Measurements from ENCODE around the gene MEF2D.

Gene MEF2D

DNA sequence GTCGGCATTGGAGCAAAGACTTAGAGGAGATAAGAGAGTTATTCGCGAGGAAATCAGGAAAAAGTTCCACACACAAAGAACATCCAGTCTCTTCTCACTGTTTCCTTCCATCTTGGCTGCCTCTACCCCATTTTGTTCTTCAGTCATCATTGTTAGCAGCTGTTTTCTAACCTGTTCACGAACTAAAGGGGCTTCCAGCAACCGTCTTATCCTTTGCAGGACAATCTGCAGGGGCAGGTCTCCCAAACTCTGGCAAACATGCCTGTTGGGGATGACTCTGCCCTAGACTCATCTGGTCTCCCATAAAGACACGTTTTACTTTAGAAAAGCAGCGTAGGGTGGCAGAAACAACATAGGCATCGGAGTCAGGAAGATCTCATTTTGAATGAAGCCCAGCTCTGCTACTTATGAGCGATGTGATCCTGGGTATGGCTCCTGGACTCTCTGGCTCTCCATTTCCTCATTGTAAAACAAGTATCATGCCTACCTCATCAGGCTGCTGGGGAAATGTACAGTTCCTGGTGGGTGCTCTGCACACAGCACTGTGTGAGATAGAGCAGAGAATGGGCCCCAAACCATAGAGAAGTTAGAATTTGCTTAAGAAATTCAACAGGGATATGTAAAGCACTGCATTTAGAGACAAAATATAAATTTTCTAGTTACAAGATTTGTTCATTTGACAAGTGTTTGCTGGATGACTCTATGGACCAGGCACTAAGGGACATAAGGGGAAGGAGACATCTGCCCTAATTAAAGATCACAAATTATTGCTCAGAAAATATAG, 59.7 kb downstream of the MEF2D start:
- DNase-seq (ENCODE audit: low read depth) = no peak

DNA sequence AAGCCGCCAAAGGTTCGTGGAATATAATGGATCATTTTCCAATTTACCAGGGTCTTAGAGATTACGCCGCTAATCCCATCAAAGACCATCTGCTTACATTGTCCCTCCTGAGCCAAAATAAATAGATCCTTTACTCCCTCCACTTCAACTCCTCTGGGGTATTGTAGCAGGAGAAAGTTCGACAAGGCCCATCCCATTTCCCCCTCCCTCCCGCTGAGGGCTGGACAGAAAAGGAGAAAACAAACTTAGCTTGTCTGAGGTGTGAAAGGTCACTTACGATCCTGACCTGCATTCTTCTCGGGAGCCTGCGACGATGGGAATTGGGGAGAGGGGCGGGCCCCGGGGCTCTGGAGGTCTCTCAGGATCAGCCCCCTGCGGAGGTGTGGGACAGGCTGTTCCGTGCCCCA, 60.8 kb downstream of the MEF2D start:
- no peak for DNase-seq (ENCODE audit: low read depth)

DNA sequence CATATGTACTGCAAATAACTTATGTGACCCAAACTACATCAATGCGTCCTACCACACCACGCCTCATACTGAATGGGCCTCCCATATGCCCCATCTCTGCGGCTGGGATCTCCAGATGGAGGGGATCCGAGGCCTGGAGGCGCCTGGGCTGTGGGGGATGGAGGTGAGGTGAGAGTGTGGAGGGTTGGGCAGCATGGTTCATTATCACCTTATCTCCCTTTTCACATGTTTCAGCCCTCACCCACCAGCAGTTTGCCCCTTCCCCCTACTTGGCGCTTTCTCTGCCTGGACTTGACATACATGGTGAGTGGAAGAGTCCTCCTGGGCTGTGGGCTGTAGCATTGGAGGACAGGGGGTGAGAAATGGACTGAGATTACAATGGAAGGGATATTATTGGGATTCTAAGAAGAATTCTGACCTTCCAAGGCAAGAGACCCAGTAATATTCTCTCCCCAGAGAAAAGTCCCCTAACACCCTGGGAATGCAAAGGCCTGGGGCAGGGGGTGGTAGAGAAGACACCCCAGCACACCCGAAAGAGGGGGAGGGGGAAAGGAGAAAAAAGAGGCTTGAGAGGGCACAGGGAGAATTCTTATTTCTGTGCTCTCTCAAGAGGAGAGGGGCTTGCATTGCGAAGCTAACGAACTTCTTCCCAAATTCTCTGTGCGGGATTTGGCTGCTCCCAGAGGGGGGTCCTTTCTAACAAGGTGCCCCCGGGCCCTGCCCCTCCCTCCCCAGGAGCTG, 61.4 kb downstream of the MEF2D start:
- no peak for DNase-seq (ENCODE audit: low read depth)

DNA sequence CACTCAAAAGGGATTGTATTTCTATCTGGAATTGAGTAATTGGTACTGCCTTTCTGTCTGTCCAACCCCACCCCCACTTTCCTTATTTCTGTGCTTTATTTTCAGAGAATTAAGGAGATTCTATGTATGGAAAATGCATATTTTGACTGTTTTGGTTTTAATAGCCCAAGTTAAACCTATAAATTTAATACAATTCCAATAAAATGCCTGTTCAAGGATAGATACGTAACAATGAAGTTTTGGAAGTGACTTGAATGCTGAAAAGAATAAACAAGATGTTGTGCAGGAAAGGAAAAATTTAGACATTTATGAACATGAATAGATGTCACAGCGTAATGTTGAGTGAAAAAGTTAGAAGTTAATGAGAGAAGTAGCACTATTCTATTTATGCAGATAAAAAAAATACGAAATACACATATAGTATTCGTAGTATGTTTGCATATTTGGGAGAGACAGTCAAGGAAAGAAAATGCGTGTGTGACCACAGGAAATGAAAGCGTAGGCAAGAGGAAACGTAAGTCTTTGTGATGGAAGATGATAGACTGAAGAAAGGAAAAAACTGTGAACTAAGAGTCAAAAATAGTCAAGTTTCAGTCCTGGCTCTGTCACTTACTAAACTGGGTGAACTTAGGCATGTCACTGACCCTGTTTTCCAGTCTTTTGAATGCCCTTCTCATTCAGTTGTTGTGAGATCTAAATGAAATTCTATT, 62.1 kb downstream of the MEF2D start:
- DNase-seq (ENCODE audit: low read depth) = no peak

DNA sequence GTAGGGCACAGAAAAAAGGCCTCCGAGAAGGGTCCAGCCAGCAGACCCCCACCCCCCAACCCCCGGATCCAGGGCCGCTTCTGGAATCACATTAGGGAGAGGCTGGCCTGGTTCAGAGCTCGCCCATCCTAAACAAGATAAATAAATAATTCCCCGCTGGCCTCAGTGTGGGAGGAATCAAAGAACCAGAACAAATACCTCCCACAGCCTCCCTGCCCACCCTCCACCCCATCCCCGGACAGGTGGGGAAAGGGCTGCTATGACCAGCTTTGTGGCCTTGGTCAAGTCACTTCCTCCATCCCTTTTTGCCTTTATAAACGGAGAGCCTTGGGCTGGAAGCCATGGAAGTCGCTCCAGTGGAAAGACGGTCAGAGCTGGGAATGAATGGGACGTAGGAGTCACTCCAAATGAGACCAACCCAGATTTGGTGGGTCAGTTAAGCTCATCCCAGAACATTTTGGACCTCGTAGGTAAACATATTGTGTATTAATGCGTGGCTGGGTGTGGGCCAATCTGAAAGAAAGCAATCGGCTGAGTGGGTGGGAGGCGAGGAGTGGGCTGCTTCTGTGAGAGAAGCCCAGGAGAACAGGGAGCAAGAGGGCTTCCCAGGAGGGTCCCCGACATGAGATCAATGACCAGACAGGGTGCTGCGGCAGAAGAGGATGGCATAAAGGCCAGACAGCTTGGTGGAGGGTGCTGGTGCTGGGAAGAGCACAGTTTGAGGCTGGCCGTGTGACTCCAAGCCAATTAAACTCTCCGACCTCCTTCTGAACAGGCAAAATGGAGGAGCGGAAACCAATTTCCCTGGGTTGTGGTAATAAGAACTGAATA, 63.3 kb downstream of the MEF2D start:
- DNase-seq (ENCODE audit: low read depth) = no peak

DNA sequence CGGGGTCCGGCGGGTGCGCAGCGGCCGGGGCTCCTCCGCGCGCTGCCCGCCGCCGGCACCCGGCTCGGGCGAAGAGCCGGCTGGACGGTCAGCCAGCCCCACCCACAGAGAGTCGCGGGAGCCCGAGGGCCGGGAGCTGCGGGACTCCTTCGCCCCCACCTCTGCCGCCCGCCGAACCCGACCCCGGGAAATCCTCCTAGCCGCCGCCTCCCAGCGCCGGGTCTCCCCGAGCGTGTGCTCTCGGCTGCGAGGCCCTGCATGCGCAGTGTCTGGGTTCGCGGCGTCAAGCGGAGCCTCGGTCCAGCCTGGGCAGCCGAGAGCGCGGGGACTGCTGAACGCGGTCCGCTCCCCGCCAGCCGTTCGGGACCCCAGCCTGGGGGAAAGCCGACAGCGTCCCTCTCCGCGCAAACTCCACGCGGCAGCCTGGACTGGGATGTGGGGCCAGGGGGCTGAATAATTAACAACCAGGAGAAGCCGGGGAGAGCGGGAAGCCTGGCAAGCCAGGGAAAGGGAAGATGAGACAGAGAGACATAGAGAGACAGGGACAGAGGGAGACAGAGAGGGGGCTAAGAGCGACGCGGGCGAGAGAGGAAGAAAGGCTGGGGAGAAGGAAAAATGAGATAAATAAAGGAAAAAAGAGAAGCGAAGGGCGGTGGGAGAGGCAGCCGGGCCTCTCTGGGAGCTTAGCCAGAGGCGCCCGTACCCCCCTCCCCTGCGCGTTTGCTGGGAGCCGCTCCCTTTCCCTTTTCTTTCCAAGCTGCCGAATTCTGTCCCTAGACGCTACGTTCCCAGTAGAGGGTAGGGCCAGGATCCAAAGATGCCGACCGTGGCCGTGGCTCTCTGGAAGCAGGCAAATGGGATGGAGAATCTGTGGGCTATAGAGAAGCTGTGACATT, 64.2 kb downstream of the MEF2D start:
- no peak for DNase-seq (ENCODE audit: low read depth)

DNA sequence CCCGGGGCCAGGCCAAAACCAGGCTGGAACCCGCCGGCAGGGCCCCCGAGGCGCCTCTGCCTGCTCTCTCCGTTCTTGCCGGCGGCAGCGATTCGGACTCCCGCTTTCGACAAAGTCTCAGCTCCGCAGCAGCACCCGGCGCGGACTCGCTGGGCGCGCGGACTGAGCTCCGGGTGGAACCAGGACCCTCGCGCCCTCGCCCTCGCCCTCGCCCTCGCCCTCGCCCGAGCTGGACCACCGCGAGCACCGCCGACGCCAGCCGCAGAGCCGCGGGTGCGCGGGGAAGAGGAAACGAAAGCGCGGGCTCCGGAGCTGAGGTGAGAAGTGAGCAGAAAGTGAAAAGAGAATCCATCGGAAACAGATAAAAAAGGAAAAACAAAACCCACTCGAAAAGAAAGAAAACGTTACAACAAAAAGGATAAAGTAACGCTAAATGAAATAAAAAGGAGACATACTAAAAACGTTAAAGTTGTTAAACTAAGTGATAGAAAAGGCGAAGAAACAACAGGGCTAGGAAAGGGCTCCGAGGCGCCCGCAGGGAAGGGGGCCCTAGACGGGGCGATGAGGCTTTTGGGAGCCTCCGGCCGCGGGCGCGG, 64.9 kb downstream of the MEF2D start:
- no peak for DNase-seq (ENCODE audit: low read depth)

DNA sequence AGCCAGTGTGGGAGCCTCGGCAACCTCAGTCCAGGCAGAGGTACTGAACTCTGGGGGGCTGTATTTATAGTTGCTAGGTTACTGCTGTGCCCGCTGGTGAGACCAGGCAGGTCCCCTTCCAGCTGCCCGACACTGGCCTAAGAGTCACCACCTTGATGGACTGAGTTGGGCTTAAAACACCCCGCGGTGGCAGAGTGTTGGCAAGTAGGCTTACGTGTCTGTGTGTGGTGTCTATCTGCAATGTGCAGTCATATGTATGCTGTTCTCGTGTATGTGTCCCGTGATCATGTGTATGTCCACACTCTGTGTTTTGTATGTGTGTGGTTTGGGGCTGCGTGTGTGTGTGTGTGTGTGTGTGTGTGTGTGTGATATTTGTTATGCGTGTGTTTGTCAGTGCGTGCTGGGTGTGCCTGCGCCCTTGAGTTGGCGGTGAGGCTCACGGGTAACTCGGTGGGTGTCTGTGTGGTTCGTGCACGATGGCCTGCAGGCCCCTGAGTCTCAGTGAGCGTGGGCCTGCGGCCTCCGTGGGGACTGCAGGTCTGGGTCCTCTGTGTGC, 65.5 kb downstream of the MEF2D start:
- DNase-seq (ENCODE audit: low read depth) = no peak

DNA sequence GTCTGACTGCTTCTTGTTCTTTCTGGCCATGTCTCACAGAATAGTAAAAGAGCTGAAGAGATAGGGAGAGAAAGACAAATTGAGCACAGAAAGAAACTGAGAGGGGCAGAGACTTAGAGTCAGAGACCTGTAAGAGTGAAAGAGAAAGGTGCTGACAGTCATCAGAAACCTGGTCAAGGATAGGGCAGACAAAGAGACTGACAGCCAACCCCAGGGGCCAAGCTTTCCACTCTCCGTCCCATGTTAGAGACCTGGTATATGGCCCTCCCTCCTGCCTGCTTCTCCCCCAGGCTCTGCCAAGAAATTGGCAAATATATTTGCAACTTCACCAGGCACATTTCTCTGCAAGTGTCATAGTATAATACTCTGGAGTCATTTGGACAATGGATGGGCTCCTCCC, 67.0 kb downstream of the MEF2D start:
- no peak for DNase-seq (ENCODE audit: low read depth)

DNA sequence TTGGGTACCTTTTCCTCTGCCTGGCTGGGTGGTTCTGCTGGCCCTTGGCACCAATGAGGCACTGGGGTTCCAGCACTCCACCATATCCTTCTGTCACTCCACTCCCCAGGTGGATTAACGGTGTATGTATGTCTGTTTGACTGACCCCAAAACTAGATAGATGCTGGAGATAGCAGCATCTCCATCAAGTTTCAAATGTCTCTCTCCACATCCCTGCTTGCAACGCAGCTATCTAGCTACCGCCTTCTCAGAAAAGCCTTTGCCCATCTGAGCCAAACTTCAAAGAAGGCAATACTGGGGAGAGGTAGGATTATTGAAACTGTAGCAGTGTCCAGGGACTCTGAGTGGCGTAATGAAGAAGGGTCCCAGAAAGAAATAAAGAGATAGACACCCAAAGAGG, 67.5 kb downstream of the MEF2D start:
- no peak for DNase-seq (ENCODE audit: low read depth)

DNA sequence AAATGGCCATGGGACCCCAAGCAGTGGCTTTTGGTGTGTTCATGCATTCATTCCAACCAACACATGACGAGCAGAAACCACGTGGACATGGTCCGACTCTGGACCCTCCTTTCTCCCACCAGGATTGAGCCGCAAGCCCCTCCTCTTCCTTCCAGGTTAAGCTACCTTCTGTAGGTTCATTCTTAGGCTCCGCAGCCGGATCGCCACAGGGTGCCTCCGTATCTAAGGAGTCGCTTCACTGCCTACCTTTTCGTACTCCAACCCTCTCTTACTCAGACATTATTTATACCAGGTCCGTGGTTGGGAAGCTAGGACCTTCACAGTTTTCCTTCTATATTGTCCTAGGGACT, 67.9 kb downstream of the MEF2D start:
- DNase-seq (ENCODE audit: low read depth) = no peak

DNA sequence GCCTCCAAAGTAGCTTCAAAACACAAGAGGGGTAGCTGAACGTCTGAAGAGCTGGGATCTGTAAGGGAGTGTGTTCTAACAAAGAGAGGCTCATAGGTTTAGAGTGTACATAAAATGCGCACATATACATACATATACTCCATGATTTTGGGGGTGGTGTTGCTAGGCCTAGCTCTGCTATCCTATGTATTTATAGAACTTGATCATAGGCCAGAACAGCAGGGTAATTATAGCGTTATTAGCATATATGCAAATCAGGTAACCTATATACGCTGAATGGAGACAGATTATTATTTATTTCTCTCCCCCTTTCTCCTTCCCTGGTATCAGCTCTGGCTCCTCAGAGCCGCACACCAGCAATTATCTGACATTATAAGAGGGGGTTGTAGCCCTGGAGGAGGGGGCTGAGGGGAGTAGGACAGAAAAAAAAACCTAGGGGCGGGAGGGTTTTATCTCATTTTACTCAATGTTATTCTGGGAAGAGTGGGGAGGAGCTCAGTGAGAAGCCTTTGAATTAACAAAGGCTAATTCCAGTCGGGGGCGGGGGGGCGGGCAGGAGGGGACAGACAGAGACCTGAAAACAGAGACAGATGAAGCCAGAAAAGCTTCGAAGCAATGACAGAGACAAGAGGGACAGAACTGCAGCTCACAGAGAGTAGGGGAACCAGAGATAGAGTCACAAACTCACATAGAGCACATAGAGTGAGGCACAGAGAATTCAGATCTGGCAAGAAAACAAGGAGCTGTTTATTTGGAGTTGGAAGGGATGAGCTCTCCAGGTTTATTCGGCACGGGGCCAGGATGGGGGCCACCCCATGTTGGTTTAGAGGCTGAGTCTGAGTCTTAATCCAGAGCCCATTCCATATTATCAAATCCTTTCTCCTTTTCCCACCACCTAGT, 68.6 kb downstream of the MEF2D start:
- DNase-seq (ENCODE audit: low read depth) = no peak

DNA sequence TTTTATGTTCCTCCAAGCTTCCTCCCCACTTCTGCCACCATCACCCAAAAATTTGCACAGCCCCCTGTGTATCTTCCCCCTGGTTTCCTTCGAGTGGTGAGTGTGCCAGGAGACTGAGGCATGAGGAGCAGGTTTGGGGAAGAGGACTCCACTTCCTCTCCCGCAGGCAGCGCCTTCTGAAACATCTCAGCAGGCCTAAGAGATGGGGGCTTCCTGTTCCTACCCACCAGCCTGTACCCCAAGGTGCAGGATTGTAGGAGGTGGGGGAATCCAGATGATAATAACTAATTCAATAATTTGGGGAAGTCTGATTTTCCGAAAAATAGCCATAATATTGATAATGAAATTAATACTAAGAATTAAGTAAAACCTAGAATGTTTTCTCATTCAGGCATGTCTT, 69.2 kb downstream of the MEF2D start:
- DNase-seq (ENCODE audit: low read depth) = no peak

DNA sequence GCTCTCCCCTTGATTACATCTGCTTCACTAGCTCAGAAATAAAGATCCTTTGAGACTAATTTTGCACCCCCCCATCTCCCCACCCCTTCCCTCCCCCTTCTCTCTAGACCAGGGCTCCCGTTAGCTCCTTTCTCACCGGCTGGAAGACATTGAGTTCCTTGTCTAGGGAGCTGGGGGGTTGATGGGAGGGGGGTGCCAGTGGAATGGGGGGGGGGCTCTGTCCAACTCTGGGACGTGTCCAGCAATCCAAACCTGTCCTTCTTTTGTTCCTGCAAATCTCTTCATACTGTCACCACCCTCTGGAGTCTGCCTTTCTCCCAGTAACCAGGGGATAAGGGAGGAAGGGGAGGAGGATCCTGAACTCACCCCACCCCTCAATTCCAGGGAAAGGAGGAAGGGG, 69.7 kb downstream of the MEF2D start:
- DNase-seq (ENCODE audit: low read depth) = no peak

DNA sequence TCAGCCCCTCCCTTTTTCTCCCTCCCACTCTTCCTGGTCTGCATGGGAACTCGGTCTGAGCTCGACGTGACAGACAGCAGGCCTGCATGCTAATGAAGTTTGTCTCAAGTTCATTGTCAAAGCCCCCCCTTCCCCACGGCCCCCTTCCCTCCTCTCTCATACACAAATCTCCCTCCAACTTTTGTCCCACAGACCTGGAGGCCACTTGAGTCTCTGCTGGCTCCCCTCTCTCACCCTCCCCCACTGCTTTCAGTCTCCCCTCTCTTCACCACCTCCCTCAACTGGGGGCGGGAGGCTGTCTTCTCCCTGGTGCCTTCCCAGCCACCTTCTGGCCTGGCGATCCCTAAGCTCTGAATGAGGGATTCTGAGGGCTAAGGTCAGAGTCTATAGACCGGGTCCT, 70.3 kb downstream of the MEF2D start:
- DNase-seq (ENCODE audit: low read depth) = no peak

DNA sequence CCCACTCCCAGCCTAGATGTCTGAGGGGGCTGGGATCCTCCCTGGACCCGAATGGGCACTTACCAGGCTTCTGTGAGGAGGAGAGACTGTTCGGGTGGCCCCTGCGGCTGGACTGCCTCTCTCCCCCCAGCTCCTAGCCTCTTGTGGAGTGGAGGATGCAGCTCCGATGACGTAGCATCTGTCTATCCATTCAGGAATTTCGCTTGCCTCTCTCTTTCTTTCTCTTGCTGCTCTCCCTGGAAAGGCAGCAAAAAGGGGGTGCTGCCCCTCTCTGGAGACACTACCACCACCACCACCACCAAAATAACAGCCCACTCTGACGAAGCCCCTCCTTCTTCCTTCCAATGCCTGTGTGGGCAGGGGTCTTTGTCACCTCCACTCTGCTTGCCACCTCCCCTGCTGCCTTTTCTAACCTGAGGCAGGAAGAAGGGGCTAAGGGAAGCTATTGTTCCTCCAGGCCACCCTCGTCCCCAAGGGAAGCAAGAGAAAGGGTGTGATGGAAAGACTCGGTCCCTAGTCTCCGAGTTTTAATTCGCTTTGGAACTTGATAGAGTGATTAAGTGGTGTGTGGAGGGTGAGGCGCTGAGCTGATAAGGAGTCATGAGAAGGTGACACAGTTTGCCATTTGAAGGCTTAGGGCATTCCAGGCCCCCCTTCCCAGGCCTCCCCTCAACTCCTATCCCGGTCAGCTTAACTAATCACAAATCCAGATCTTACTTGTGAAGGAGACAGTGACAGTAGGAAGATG, 71.1 kb downstream of the MEF2D start:
- DNase-seq (ENCODE audit: low read depth) = no peak

DNA sequence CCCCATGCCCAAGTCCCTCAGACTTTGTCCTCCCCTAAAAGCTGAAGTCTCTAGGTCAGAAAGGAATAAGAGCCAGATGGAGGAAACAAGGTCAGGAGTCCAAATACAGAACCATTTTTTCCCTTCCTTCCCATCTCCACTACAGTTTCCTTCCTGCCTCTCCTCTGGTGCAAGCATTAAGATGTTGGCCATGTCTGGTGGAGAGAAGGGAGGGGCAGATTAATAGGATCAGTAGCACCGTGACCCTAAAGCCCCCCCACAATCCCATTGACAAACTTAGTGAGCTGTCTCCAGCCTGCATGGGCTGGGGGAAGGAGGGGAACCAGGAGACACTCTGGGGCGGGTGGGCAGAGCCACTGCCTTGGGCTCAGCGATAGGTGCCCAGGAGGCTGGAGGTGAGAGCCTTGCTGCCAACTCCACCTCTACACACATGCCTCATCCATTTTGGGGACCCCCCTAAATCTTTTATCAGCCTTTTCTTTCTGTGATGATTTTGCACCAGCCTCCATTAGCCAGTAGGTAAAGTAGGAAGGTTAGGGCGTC, 71.8 kb downstream of the MEF2D start:
- no peak for DNase-seq (ENCODE audit: low read depth)

DNA sequence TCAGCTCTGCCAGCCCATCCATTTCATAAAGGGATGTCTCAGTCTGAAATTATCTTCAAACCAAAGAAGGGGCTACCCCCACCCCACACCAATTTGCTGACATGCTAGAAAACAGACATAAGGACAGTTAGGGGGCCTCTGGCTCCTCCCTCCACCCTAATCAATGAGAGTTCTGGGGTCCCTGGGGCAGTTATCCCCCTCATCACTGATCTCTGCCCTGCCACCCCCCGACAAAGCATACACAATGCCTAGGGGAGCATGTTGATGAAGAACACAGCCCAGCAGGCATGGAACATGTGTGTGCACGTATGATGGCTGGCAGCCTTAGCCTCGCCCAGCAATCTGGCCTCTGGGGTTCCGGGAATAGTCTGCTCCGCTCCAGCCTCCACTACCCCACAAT, 72.6 kb downstream of the MEF2D start:
- no peak for DNase-seq (ENCODE audit: low read depth)
